Measurements from ENCODE around the gene PIK3R6. TPM values are rescaled to one million over a fixed set of nuclear protein-coding genes. Genes with fewer than 3 reads are reported as not detected.

Gene PIK3R6
- total and polyA plus RNA-seq, 2 of the 4 experiments (the other 2 are of a cell fraction), result not detected

GRCh38 chr17:8862213-8863056 is 5.0 kb downstream of the PIK3R6 start:
- WGBS, 2 experiments (ENCODE audit: extremely low coverage in 2 of 2, insufficient read length in 1 of 2), result no CpG with 5 or more reads among the region's 9 CpGs
- in situ Hi-C loops (cut with MboI; ENCODE audit: low sequenced_read_pairs), result no loop called here

More at GRCh38 chr17:8862213-8863056, 5.0 kb downstream of the PIK3R6 start:
- Histone ChIP-seq H3K4ac (ENCODE audit: low read depth, low read length) (no peak overlapping the region), H2AK5ac (ENCODE audit: low read depth, low read length) (no peak overlapping the region), H3K4me3 (ENCODE audit: insufficient read depth, low read depth, low read length) (no peak overlapping the region), H4K91ac (ENCODE audit: insufficient read depth, low read depth, low read length) (no peak overlapping the region), H3K9ac (ENCODE audit: low read depth, low read length) (no peak overlapping the region), H3K36me3 (ENCODE audit: control insufficient read depth, insufficient read depth, low read length) (no peaks in the 10 kb centered on the region), H4K20me1 (ENCODE audit: insufficient read depth, low read length) (no peaks in the 10 kb centered on the region), H3K9me3 (ENCODE audit: control insufficient read depth, insufficient read depth, low read length) (no peaks in the 10 kb centered on the region), H3K4me1 (ENCODE audit: control insufficient read depth, insufficient read depth, low read length) (no peaks in the 10 kb centered on the region), H2BK20ac (ENCODE audit: low read depth, low read length) (no peak overlapping the region), H3K27me3 (ENCODE audit: control insufficient read depth, insufficient read depth, low read length) (no peaks in the 10 kb centered on the region), H3K27ac (ENCODE audit: insufficient read depth, low read length) (no peak overlapping the region), H3K23ac (ENCODE audit: low read depth, low read length) (no peak overlapping the region), H3K79me1 (ENCODE audit: low read depth in 1 of 2, low read length in 2 of 2) (no peaks in the 10 kb centered on the region), H4K5ac (ENCODE audit: low read depth, low read length) (no peak overlapping the region), H3K4me2 (ENCODE audit: low read depth, low read length) (no peak overlapping the region), H2AFZ (replicated peaks; ENCODE audit: low read length, poor library complexity) (no peak overlapping the region), H4K8ac (ENCODE audit: low read depth in 2 of 2, low read length in 2 of 2) (no peak overlapping the region), H3K56ac (ENCODE audit: extremely low read depth, insufficient read depth, low read length) (no peak overlapping the region), H3K9me1 (ENCODE audit: insufficient read depth, low read length) (no peaks in the 10 kb centered on the region), H2BK120ac (ENCODE audit: low read depth, low read length) (no peak overlapping the region), H3K14ac (replicated peaks; ENCODE audit: low read depth, low read length) (no peak overlapping the region), H2BK5ac (ENCODE audit: low read depth, low read length, poor library complexity, severe bottlenecking) (no peak overlapping the region), H3K18ac (ENCODE audit: low read depth, low read length) (no peak overlapping the region), H2BK15ac (ENCODE audit: low read depth, low read length) (no peak overlapping the region), H2AK9ac (replicated peaks; ENCODE audit: low read depth, low read length, poor library complexity) (no peak overlapping the region)
- no TSS peak for BruUV-seq (replicated peaks)
- ATAC-seq (ENCODE audit: low read depth), result no peak
- ChIA-PET CTCF (no interaction called here), POLR2A (ENCODE audit: unreplicated experiment) (no interaction called here)
- intact Hi-C loops (cut with micrococcal nuclease), result no loop called here
- no peak for DNase-seq
- dilution Hi-C loops (cut with HindIII; ENCODE audit: low sequenced_read_pairs, unreplicated experiment), result no loop called here
- TF ChIP-seq USF2 (IDR thresholded peaks at IDR 0.05; ENCODE audit: low read depth, low read length) (no peak), CTCF (conservative IDR thresholded peaks at IDR 0.05; ENCODE audit: low read depth, low read length) (no peak), MAFK (IDR thresholded peaks at IDR 0.05; ENCODE audit: low read depth, low read length) (no peak), FOS (IDR thresholded peaks at IDR 0.05; ENCODE audit: low read depth, low read length) (no peak), RCOR1 (IDR thresholded peaks at IDR 0.05; ENCODE audit: insufficient replicate concordance, low read length) (no peak), RFX5 (IDR thresholded peaks at IDR 0.05; ENCODE audit: low read depth, low read length) (no peak), BHLHE40 (IDR thresholded peaks at IDR 0.05; ENCODE audit: low read depth, low read length) (no peak), NFE2L2 (IDR thresholded peaks at IDR 0.05; ENCODE audit: low read depth, low read length) (no peak), CHD1 (IDR thresholded peaks at IDR 0.05; ENCODE audit: low read depth, low read length) (no peak), CEBPB (IDR thresholded peaks at IDR 0.05; ENCODE audit: low read depth, low read length) (no peak), MAZ (IDR thresholded peaks at IDR 0.05; ENCODE audit: borderline replicate concordance, low read depth, low read length) (no peak), ELK1 (IDR thresholded peaks at IDR 0.05; ENCODE audit: borderline replicate concordance, low read depth, low read length) (no peak), RAD21 (IDR thresholded peaks at IDR 0.05; ENCODE audit: low read length) (no peak), MXI1 (IDR thresholded peaks at IDR 0.05; ENCODE audit: borderline replicate concordance, low read depth, low read length) (no peak), SMC3 (IDR thresholded peaks at IDR 0.05; ENCODE audit: low read depth, low read length) (no peak), POLR2A (IDR thresholded peaks at IDR 0.05; ENCODE audit: low read depth, low read length) (no peak)
